Daoy (cell line): ENCODE data around the gene EYA3. TPM values are rescaled to one million over a fixed set of nuclear protein-coding genes. Genes with fewer than 3 reads are reported as not detected.
A peak's percentile ranks its signal among the peaks of the same experiment; 100 is the strongest.

Source experiments
- DNase-seq: peaks from one replicate; pipeline ENCODE4 v3.0.0-alpha.2; 2015; ENCODE audit warnings: low read depth
- total RNA-seq: library from RNA; depleted of rRNA; stranded (reverse); fragments of >200 nt; shearing (Covaris generic); gene quantifications from 2 replicates; pipeline ENCODE4 v1.2.3, GENCODE V29; 2014

Gene EYA3
- total RNA-seq, 1 experiment from 2014 or later = 17.6 TPM

- DNase-seq = no peak
Observed at GRCh38 chr1:28073867-28074266, 14.5 kb downstream of the EYA3 start.

GRCh38 chr1:28071813-28072212 is 16.6 kb downstream of the EYA3 start:
- DNase-seq = no peak

- no peak for DNase-seq
Observed at GRCh38 chr1:28070725-28071593, 17.5 kb downstream of the EYA3 start.

GRCh38 chr1:28067523-28068090 is 20.8 kb downstream of the EYA3 start:
- no peak for DNase-seq

- DNase-seq = no peak
Observed at GRCh38 chr1:28066393-28067154, 21.8 kb downstream of the EYA3 start.

GRCh38 chr1:28064064-28064463 is 24.3 kb downstream of the EYA3 start:
- DNase-seq = no peak

- DNase-seq = peak; percentile 11
Observed at GRCh38 chr1:28062806-28063205, 25.6 kb downstream of the EYA3 start.

GRCh38 chr1:28058971-28059878 is 29.2 kb downstream of the EYA3 start:
- DNase-seq = no peak

- DNase-seq = no peak
Observed at GRCh38 chr1:28058168-28058567, 30.2 kb downstream of the EYA3 start.

- no peak for DNase-seq
Observed at GRCh38 chr1:28056129-28056925, 32.1 kb downstream of the EYA3 start.

- no peak for DNase-seq
Observed at GRCh38 chr1:28050776-28051175, 37.6 kb downstream of the EYA3 start.

GRCh38 chr1:28046716-28047115 is 41.7 kb downstream of the EYA3 start:
- no peak for DNase-seq

- no peak for DNase-seq
Observed at GRCh38 chr1:28045777-28046176, 42.6 kb downstream of the EYA3 start.

GRCh38 chr1:28044399-28044798 is 44.0 kb downstream of the EYA3 start:
- DNase-seq = no peak

- no peak for DNase-seq
Observed at GRCh38 chr1:28039341-28039740, 49.1 kb downstream of the EYA3 start.

GRCh38 chr1:28037946-28038345 is 50.5 kb downstream of the EYA3 start:
- DNase-seq = no peak

GRCh38 chr1:28037206-28037605 is 51.2 kb downstream of the EYA3 start:
- DNase-seq = no peak

- no peak for DNase-seq
Observed at GRCh38 chr1:28036431-28036830, 52.0 kb downstream of the EYA3 start.

- no peak for DNase-seq
Observed at GRCh38 chr1:28035420-28035819, 53.0 kb downstream of the EYA3 start.

- DNase-seq = no peak
Observed at GRCh38 chr1:28032281-28032680, 56.1 kb downstream of the EYA3 start.

- no peak for DNase-seq
Observed at GRCh38 chr1:28031173-28031572, 57.2 kb downstream of the EYA3 start.
